ENCODE results near the gene TRAPPC8.

GRCh38 chr18:31825772-31826171 lies 117.2 kb downstream of the TRAPPC8 start:
- no peak for TF ChIP-seq CTCF (IDR thresholded peaks at IDR 0.05; ENCODE audit: insufficient read depth, low read length)
- TF ChIP-seq, protein P1, sequence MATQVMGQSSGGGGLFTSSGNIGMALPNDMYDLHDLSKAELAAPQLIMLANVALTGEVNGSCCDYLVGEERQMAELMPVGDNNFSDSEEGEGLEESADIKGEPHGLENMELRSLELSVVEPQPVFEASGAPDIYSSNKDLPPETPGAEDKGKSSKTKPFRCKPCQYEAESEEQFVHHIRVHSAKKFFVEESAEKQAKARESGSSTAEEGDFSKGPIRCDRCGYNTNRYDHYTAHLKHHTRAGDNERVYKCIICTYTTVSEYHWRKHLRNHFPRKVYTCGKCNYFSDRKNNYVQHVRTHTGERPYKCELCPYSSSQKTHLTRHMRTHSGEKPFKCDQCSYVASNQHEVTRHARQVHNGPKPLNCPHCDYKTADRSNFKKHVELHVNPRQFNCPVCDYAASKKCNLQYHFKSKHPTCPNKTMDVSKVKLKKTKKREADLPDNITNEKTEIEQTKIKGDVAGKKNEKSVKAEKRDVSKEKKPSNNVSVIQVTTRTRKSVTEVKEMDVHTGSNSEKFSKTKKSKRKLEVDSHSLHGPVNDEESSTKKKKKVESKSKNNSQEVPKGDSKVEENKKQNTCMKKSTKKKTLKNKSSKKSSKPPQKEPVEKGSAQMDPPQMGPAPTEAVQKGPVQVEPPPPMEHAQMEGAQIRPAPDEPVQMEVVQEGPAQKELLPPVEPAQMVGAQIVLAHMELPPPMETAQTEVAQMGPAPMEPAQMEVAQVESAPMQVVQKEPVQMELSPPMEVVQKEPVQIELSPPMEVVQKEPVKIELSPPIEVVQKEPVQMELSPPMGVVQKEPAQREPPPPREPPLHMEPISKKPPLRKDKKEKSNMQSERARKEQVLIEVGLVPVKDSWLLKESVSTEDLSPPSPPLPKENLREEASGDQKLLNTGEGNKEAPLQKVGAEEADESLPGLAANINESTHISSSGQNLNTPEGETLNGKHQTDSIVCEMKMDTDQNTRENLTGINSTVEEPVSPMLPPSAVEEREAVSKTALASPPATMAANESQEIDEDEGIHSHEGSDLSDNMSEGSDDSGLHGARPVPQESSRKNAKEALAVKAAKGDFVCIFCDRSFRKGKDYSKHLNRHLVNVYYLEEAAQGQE (IDR thresholded peaks at IDR 0.05; ENCODE audit: insufficient replicate concordance, low read depth) = no peak
